DMS153 (cell line): Measurements from ENCODE around the gene HOXC9.

Experiments used
- DNase-seq: peaks from one replicate; lab custom pipeline; 2025; lab: John Stamatoyannopoulos, UW

HOXC9 gene

DNA sequence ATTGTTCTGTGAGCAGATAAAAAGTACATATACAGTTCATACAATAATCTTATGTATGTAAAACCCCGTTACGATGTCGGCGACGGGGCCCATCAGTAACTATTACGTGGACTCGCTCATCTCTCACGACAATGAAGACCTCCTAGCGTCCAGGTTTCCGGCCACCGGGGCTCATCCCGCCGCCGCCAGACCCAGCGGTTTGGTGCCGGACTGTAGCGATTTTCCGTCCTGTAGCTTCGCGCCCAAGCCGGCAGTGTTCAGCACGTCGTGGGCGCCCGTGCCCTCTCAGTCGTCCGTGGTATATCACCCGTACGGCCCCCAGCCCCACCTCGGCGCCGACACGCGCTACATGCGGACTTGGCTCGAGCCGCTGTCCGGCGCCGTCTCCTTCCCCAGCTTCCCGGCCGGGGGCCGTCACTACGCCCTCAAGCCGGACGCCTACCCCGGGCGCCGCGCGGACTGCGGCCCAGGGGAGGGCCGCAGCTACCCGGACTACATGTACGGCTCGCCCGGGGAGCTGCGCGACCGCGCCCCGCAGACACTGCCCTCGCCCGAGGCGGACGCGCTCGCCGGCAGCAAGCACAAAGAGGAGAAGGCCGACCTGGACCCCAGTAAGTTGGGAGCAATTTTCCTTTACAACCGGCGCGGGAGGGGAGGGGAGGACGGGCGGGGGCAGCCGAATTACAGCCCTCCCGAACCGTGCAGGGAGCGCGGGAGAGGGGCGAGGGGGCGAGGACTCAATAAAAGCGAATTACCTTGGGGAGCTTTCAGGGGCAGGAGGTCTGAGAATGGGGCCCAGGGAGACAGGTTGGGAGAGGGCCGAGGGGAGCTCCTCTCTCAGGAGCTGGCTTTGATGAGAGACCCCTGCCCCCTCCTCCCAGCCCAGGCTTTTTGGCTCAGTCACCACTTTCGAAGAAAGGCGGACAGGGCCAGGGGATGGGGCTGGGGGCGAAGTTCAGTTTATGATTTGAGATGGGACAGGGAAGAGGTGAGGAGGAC is at the start of gene HOXC9:
TSS of gene HOXC9 (plus strand) at position 46 of the 999 bp plus-strand sequence. CDS start at position 74, 28 bp downstream.
- DNase-seq, result no peak

DNA sequence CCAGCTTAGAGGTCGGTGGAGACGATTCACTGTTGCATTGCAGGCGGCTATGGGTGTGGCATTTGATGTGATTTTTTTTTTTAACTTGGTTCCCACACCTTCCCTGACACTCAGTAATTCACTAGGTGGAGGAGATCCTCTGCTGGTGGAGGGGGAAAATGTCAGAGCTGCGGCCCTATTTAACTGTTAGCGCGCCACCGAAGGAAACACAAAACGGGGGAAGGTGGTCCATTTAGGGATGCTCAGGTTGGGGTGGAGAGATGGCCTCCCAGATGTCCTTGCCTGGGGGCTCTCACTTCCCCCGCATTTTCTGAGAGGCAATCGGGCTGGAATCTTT is 49.6 kb upstream of the HOXC9 start:
- DNase-seq, result no peak

DNA sequence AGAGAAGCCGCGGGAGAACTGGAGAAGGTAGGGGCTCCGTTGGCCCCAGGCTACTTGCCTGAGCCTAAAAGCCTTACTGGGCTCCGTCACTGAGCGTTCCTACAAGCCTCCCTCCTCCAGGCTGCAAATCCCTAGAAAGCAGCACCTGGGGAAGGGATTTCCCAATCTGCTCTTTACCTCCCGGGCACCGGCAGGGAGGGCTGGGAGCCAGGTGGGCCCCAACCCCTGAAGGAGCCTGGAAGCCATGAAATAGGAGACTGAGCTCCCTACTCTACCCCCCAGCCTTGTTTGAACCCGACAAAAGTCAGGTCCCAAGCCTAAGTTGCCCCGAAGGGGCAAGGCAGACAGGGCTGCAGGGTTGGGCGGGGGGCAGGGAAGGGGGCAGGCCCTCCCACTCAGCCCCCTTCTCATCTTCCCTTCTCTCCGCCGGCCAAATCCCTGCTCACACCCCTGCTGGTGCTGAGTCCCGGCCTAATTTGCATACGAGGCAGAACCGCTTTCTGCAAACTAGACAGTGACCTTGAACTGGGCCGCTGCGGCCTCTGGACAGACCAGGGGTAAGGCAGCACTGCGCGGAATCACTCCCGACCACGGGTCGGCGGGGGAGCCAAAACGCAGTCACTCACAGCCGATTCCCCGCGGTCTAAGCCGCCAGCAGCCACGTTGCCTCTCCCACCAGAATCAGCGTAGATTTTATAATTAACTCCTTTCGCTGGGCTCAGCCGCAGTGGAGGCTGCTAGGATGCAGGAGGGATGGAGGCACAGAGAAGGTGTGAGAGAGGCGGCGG is 49.0 kb upstream of the HOXC9 start:
- DNase-seq, result no peak

DNA sequence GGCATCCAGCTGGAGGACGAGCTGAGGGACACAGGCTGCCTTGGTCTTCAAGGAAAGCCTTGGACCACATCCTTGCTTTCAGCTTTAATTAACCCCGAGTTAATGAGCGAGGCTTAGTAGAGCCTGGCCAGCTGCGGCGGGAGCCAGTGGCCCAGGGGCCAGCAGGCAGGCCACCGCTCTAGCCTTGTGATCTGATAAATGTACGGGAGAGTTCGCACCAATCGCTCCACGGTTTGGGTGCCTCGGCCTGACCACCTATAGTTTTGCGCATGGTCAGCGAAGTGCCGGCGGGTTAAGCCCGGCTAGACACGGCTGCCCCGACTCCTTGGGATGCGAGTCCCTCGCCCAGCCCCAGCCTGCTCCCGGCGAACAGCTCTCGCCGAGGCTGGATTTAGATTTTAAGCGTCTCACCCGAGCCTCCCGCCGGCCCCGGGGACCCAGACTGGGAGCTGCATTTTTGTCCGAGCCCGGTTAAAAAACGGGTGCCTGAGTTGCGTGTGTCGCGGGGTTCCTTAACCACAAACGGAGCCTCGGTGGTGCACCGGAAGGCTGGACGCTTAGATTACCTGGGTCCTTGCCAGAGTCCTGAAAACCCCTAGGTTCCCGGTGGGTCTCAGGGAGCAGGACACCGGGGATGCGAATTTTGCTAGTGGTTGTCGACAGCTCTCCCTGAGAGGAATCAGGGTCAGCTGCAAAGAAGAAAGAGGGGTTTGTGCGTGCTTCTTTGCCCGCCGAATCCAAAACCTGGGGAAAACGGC is 48.2 kb upstream of the HOXC9 start:
- DNase-seq, result no peak

DNA sequence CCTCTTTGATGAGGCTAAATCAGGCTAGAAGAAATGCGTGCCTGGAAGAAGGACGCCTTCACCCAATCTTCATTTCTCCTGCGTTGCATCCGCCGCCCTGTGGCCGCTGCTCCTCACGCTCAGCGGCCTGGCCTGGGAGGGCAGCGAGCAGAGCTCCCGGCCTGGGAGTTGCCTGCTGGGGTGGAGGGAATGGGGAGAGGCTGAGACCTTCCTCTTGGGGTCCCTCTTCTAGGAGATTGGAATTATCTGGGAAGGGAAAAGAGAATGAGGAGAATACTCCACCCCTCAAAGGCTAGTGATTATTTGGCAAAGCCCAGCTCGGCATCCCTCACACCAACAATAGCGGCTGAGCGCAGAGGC is 47.6 kb upstream of the HOXC9 start:
- no peak for DNase-seq

DNA sequence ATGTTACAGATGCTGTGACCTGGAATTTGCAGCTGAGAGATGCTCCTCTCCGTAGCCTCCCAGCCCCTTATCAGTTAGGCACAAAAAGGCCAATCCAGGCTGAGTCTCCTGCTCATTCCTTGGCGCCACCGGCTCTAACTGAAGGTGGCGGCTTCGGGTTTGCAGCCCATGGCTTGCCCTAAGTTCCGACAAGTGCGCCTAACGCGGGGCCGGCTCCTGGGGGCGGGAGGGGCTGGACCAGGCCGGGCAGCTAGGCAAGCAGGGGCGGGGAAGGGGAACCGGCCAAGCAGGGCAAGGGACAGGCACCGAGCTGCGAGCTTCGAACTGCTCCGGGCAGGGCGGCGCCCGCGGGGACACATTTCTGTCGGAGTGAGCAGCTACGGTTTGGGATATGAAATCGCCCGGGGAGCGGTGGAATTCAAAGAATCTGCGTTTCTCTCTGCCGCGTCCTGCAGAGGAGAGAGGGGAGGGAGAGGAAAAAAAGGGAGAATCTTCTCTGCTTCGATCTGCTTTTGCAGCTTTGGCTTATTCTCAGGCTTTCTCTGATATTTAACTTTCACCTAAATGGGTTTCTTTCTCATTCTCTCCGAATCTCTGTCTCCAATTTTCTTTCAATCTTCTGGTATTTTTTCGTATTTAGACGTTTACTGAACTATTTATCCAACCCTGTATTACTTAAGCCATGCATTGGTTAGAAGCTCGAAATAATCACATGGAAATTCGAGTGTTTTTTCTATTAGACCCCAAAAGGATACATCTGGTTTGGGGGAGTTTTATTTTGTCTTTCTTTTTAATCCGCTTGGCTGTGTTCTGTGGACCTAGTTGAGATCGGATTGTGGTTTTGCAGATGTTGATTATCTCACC is 46.9 kb upstream of the HOXC9 start:
- DNase-seq, result no peak

DNA sequence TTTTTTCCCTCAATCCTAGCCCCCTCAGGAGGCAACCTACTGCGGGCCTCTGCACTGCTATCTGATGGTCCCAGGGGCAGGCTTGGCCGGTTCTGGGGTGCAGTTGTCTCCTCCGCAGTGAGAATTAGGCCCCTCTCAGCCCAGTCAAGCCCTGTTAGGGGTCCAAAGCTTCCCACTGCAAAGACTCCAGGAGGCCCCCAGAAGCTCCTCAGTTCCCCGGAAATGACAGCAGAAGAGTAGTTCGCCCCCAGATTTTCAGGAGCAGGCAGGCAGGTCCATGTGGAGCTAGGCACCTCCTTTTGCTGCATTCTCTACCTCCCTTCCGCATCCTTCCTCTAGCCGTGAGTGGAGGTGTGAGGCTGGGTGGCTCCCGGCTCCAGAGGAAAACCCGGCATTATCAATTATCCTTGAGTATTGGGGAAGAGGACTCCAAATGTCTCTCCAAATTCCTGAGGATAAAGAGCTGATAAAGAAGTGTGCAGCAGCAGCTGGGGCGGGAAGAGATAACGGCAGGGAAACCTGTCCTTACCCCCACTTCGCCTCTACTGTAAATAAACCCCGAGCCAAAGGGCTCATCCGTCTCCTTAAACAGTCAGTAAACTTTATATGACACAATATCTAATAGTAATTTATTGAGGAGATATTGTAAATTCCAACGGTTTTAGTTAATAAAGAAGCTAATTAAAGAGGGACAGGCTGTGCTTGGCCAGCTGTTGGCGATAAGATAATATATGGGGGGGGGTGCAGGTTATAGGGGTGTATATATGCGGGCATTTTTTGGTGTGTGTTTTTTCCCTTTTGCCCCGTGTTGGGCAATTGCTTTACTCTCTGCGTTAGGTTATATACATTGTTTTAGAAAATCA is 45.9 kb upstream of the HOXC9 start:
- DNase-seq, result no peak

DNA sequence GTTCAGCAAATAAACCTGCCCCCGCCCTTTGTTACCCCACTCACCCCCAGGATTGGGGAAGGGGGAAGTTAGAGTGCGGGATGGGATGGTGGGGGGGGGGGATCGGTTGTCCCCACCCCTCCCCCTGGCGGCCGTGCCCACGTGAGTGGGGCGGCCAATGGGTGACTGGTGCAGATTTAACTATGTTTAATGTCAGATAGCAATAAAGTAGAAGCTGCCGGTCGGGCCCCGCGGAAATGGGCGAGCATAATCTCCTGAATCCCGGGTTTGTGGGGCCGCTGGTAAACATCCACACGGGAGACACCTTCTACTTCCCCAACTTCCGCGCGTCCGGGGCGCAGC is 45.3 kb upstream of the HOXC9 start, which contains the start of gene HOXC12:
TSS of gene HOXC12 (plus strand) at position 210 of the 342 bp plus-strand sequence. CDS start at position 237, 27 bp downstream.
- DNase-seq, result no peak

DNA sequence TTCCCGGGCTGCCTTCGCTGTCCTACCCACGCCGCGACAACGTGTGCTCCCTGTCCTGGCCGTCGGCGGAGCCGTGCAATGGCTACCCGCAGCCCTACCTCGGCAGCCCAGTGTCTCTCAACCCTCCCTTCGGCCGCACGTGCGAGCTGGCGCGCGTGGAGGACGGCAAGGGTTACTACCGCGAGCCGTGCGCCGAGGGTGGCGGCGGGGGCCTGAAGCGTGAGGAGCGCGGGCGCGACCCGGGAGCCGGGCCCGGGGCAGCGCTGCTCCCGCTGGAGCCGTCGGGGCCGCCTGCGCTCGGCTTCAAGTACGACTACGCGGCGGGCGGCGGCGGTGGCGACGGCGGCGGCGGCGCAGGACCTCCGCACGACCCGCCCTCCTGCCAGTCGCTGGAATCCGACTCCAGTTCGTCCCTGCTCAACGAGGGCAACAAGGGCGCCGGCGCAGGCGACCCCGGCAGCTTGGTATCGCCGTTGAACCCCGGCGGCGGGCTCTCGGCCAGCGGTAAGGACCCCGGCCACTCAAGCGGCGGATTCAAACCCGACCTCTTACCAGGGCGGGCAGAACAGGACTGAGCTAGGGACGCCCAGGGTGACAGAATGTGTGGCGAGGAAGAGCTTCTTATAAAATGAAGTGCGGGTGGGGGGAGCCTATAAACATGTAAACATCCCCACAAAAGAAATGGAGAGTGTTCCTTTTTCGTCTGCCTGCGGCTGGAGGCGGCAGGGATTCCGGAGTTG is 44.8 kb upstream of the HOXC9 start:
- DNase-seq, result no peak

DNA sequence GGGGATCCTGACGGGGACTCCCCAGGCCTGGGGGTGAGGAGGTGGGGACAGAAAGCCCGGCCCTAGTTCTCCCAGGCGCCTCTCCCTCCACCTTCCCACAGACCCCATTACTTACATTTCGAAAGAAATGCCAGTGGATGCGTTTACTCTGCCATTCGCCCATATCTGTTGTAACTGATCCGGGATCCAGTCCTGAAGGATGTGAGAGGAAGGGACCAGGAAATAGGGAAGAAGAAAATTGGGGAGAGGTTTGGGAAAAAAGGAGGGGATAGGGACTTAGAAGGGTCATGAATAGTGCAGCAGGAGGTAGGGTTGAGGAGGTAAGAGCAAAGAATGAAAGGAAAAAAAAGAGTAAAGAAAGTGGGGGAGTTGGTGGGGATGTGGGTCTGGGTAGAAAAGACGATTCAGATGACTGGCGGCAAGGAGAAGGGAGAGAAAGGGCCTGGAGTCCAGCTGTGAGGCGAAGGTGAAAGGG is 44.1 kb upstream of the HOXC9 start:
- no peak for DNase-seq

DNA sequence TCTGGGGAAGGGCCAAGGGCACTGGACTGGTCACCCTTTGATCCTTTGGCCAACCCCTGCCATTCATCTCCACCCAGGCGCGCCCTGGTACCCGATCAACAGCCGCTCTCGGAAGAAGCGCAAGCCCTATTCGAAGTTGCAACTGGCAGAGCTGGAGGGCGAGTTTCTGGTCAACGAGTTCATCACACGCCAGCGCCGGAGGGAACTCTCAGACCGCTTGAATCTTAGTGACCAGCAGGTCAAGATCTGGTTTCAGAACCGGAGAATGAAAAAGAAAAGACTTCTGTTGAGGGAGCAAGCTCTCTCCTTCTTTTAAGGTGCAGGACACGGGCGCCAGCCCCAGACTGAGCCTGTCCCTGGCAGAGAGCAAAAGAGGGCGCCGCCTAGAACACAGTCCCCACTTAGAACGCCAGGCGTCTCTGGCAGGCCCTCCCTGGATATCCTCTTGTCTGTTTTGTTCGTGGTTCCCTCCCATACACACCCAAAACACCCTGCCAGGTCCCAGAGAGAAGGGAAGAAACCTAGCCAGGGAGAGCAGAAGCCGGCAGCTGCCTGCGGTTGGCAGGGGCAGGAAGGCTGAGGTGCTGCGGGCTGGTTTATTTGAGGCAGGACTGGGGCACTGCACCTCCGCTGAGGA is 43.6 kb upstream of the HOXC9 start:
- DNase-seq, result no peak

DNA sequence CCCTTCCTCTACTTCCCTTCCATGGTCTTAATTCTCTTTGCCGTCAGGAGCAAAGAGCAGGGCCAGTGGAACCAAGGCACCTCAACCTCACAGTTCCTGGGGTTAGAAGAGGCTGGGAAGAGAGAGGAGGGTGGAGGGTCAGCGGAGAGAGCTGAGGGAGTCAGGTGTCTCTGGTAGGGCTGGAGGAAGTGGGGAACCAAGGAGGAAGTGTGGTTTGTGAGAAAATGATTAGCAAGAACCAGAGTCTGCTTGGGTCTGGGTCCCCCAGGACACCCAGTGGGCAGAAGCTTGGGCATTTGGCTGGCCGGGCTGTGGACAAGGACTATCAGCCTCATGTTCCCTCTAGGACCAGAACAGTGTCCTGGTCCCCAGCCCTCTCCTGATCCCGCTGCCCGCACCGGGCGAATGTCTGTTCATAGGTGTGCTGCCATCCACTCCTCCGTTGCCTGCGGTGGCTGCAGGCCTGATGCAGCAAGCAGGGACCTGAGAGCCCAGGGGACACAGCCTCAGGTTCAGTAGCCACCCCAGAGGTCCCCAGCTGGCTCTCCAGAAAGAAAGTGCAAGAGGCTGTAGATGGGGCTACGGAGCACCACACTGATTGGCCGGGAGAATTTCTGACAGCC is 42.9 kb upstream of the HOXC9 start:
- no peak for DNase-seq

DNA sequence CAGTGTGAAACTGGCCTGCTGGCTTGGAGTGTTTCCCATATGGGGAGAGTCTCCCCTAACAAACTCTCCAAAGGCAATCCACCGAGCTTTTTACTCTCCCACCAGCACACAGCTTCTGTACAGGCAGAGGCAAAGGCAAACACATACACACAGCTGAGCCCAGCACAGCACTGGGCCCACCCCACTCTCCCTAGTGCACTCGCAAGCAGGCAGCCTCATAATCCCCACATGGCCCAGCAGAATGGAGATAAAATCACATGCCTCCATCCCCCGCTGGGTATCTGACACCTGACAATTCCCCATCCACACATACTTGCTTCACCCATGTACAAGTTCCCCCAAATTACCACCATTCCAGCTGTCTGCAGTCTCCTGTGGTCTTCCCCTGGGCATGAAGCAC is 41.8 kb upstream of the HOXC9 start:
- no peak for DNase-seq

DNA sequence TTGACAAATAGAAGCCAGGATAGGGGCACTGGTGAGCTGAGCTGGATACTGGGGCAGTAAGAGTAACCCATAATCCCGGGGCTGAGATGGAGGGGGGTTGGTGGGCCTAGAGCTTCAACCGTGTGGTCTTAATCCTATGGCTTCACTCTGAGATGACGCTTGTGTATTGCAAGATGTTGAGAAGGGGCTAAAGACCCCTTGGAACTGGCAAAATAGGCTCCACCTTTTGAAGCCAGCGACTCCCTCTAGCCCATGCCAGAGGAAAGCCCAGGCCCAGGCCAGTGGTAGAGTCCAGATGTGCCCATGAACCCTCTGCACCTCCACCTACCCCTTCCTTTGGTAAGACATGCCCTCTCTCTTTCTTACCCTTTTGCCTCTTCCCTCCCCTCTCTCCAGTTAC is 40.6 kb upstream of the HOXC9 start:
- DNase-seq, result no peak

DNA sequence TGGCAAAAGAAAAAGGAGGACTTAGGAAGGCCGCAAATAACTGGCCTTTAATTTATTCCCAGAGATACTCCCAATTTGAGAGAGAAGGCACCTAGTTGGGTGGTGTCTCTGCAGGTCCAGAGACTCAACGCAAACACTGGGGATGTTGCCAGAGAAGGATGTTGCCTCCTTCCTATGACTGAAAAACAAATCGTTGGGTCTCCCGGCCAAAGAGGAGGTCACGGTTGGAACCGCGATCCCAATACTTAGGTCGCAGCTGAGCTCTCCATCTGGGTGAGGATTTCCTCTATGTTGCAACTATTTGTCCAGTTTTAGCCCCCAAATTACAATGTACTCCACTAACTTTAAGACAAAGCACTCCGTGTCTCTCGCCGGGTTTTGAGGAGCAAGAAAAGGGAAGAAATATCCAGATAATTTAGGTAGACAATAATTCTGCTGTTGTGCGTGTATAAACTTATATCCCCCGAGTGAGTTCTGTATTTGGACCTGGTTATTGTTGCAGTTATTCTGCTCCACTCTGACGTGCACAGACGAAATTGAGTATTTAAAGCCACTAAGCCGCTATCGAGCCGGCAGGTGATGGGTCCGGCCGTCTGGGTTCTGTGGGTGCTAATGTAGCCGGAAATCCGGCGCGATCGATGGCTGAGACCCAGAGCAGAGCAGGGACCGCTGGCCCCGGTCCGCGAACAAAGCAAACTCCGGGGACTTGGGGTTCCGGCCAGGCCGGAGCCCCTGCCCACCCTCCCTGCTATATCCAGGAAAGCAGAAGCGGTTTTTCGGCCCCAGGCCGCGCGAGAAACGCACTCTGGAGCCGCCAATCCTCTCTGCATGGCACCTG is 39.6 kb upstream of the HOXC9 start:
- no peak for DNase-seq

DNA sequence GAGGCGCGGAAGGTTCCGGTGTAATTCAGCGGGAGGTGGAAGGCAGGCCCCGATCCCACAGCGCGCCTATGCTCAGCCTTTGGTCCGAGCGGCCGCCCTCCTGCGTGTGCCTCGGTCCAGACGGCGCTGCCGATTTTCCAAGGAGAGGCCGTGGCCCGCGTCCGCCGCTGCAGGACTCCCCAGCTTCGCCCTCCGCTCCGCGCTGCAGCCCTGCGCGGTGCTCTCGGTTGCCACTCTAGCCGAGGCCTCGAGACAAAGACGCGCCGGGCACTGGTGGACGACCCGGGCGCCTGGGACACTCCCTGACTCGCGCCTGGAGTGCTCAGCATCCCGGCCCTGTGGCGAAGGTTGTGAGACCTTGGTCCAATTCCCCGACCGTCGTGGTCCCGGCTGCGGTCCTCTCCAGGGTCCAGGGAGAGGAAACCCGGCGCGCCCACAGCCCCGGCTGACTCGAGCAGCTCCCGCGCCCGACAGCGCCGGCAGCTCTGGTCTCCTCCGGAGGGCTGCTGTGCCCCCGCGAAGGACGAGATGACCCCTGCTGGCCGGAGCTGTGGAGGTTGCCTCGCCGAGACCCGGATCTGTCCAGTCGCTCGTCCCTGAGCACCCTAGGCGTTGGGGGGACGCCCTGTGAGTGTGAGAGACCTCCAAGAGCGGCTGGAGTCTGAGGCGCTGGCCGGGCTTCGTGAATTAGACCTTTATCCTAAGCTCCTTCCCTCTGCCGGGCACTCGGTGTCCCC is 38.8 kb upstream of the HOXC9 start:
- DNase-seq, result no peak

DNA sequence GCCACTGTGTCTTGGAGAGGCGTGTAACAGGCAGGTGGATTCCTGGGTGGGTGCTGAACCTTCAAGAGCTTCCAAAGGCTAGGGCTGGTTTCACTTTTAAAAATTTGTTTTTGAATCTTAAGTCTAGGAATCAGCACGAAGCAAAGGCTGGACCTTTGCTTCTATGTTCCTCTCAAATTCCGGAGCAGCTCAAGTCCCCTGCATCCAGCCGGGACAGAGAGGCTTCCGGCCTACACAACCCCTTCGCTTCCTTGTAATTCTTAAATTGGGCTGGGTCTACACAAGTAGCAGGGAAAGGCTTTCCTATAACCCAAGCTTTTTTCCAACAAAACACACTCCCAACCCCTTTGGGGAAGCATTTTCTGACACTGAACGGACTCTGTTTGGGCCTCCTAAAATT is 37.0 kb upstream of the HOXC9 start:
- no peak for DNase-seq
